Chondrocyte (in vitro differentiated cells): Measurements from ENCODE around the gene ECE1. TPM values are rescaled to one million over a fixed set of nuclear protein-coding genes. Genes with fewer than 3 reads are reported as not detected.

Source experiments
- DNase-seq: peaks from one replicate; pipeline ENCODE4 v3.0.0; 2021; ENCODE audit warnings: mixed read lengths, low spot score
- H3K27ac Mint-ChIP-seq: one replicate; pipeline ENCODE4 v1.8.0; 2021; ENCODE audit warnings: mild to moderate bottlenecking, moderate library complexity, mixed read lengths; ENCODE audit not compliant: unreplicated experiment
- H3K27me3 Mint-ChIP-seq: 2 replicates; pipeline ENCODE4 v1.8.0; 2021; ENCODE audit warnings: low read depth, mixed read lengths
- H3K36me3 Mint-ChIP-seq: 2 replicates; pipeline ENCODE4 v1.8.0; 2021; ENCODE audit warnings: low read depth, mixed read lengths
- H3K4me1 Mint-ChIP-seq: 2 replicates; pipeline ENCODE4 v1.8.0; 2021; ENCODE audit warnings: low read depth, mild to moderate bottlenecking, mixed read lengths
- H3K4me3 Mint-ChIP-seq: one replicate; pipeline ENCODE4 v1.8.0; 2021; ENCODE audit warnings: mild to moderate bottlenecking, moderate library complexity, mixed read lengths; ENCODE audit not compliant: unreplicated experiment
- H3K9me3 Mint-ChIP-seq: 2 replicates; pipeline ENCODE4 v1.8.0; 2021; ENCODE audit warnings: low read depth, mixed read lengths
- total RNA-seq: library from RNA; stranded (reverse); gene quantifications from 3 replicates; pipeline ENCODE4 v1.2.1, GENCODE V29; 2021
- TF ChIP-seq, protein P1 (sequence below): fragments of 200-600 bp; sonication (generic); IDR thresholded peaks from 2 replicates; pipeline ENCODE4 v1.5.0; 2021; ENCODE audit warnings: antibody characterized with exemption, mild to moderate bottlenecking, moderate library complexity

The ECE1 gene
- total RNA-seq, 1 donor from 2014 or later: 98.5 TPM

DNA sequence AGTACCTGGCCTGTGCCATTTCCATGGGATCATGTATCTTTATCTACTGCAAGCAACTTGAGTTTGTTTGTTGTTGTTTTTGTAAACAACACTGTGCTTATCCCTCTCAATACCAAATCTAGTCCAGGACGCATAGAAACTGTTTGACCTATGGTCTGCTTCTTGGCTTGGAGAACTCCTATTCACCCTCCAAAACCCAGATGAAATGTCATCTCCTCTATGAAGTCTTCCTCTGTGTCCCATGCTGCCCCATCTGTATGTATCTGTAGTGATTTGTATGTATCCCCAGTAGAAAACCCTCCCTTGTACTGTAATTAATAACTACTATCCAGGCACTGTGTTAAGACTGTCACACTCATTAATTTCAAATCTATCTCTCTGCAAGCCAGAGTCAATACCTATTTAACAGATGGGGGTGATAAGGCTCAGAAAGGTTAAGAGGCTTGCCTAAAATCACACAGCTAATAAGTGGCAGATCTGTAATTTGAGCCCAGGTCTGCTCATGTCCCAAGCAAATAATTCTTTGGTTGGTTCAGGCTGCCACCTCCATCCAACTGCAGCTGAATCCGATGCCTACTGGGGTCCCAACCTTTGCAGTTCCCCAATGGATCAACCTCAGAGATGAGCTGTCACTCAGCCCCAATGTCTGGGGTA is 24.6 kb upstream of the ECE1 start:
- peaks cover 71% of the 10 kb centered on the region for H3K4me1 Mint-ChIP-seq
- no peak overlapping the region for H3K4me3 Mint-ChIP-seq
- H3K27ac Mint-ChIP-seq: no peak overlapping the region
- no peaks in the 10 kb centered on the region for H3K9me3 Mint-ChIP-seq
- no peaks in the 10 kb centered on the region for H3K36me3 Mint-ChIP-seq
- TF ChIP-seq, protein P1, sequence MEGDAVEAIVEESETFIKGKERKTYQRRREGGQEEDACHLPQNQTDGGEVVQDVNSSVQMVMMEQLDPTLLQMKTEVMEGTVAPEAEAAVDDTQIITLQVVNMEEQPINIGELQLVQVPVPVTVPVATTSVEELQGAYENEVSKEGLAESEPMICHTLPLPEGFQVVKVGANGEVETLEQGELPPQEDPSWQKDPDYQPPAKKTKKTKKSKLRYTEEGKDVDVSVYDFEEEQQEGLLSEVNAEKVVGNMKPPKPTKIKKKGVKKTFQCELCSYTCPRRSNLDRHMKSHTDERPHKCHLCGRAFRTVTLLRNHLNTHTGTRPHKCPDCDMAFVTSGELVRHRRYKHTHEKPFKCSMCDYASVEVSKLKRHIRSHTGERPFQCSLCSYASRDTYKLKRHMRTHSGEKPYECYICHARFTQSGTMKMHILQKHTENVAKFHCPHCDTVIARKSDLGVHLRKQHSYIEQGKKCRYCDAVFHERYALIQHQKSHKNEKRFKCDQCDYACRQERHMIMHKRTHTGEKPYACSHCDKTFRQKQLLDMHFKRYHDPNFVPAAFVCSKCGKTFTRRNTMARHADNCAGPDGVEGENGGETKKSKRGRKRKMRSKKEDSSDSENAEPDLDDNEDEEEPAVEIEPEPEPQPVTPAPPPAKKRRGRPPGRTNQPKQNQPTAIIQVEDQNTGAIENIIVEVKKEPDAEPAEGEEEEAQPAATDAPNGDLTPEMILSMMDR: no peak
- no peak for DNase-seq
- H3K27me3 Mint-ChIP-seq: no peaks in the 10 kb centered on the region

DNA sequence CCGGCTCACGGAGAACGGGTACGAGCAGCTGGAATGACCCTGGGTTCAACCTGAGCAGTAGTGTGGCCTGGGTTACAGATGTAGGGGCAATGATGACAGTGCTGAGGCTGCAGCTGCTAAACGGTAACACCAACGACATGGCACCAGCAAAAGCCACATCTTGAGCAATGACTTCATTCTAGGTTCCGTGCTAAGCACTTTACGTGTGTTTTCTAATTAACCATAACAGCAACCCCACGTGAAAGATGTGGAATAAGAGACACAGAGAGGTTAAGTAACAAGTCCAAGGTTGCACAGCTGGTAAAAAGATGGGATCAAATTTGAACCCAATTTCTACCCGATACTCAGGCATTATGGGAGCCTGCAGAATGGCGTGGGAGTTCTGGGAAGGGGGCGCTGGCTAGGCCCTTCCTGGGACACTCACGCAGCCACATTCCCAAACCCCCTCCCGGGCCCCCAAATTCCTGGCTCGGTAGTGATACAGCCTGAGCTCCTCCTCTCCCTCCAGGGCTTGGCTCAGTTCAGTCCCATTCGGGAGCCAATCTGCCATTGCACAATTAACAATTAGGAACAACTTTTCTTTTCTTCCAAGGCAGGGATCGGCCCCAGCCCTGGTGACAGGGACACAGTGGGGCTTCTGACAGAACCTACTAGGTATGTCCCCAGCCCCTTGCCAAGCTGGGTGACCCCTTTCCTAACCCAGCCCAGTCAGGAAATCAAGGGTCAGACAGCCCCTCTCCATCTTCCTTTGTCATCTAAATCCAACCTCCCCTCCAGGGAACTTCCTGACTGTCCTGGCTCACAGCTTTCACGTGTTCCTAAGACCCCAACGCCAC is 23.8 kb upstream of the ECE1 start:
- H3K27ac Mint-ChIP-seq: no peak overlapping the region
- no peak for DNase-seq
- TF ChIP-seq, protein P1: no peak
- H3K9me3 Mint-ChIP-seq: no peaks in the 10 kb centered on the region
- H3K36me3 Mint-ChIP-seq: no peaks in the 10 kb centered on the region
- H3K4me1 Mint-ChIP-seq: peaks cover 71% of the 10 kb centered on the region
- H3K27me3 Mint-ChIP-seq: no peaks in the 10 kb centered on the region
- H3K4me3 Mint-ChIP-seq: no peak overlapping the region

DNA sequence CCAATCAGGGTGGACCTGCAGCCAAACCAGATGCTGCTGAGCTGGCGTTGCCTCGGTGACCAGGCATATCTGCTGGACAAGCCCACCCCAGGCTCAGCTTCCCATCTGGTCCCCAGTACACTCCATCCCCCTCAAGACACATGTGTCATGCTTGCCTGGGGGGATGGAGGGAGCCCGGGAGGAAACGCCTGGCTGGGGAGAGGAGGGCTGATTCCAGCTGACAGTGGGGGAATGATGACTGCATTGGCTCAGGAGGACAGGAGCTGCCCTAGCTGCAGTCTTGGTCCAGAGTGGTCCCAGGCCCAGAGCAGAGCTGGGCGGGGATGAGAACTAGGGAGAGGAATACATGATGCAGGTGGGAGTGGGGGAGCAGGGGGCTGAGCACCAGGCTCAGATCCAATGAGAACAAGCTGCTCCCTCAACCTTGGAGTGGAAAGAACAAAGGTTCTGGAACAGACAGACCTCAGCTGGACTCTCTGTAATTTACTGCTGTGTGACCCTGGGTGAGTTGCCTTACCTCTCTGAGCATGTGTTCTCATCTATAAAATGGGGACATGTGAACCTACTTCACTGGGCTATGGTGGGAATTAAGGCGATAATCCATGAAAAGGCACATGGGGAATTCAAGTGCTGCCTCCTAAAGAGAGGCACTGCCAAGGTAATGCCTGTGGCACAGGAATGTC is 23.1 kb upstream of the ECE1 start:
- DNase-seq: no peak
- H3K27ac Mint-ChIP-seq: no peak overlapping the region
- TF ChIP-seq, protein P1: no peak
- no peaks in the 10 kb centered on the region for H3K27me3 Mint-ChIP-seq
- H3K4me1 Mint-ChIP-seq: peaks cover 68% of the 10 kb centered on the region
- H3K36me3 Mint-ChIP-seq: no peaks in the 10 kb centered on the region
- no peak overlapping the region for H3K4me3 Mint-ChIP-seq
- no peaks in the 10 kb centered on the region for H3K9me3 Mint-ChIP-seq

DNA sequence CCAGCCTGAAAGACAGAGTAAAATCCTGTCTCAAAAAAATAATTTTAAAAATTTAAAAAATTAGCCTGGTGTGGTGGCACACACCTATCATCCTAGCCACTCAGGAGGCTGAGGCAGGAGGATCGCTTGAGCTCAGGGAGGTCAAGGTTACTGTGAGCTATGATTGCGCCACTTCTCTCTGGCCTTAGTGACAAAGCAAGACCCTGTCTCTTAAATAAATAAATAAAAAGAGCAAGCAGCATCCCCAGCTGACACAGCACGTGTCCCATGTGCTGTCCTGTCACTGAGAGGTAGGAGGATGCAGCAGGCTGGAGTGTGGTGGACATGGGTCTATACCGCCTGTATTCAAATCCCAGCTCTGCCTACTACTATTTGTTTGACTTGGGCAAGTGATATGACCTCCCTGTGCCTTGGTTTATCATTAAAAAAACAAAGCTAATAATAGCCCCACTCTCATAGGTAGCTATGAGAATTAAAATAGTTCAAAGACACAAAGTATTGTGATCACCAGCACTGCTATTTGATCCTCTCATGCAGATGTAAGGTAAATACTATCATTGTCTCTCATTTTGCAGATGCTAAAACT is 22.2 kb upstream of the ECE1 start:
- TF ChIP-seq, protein P1: no peak
- no peak overlapping the region for H3K27ac Mint-ChIP-seq
- H3K36me3 Mint-ChIP-seq: no peaks in the 10 kb centered on the region
- H3K9me3 Mint-ChIP-seq: no peaks in the 10 kb centered on the region
- H3K4me3 Mint-ChIP-seq: no peak overlapping the region
- H3K4me1 Mint-ChIP-seq: peaks cover 67% of the 10 kb centered on the region
- H3K27me3 Mint-ChIP-seq: no peaks in the 10 kb centered on the region
- no peak for DNase-seq

DNA sequence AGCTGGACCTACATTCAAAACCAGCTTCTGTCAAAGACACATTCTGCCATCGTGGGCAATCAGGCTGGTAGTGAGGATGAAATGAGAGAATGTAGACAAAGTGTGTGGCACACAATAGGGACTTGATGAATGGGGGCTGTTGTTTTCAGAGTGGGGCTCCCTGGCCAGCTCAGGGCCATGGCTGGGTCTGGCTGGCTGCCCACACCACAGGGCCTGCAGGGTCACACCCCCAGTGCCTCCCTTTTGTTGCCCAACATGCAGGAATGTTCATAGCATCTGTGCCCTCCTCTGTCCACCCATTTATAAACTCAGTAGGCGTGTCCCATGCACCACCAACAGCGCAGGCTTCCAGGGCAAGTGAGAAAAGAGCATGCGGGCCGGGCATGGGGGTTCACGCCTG is 20.8 kb upstream of the ECE1 start:
- Mint-ChIP-seq H3K4me1 (peaks cover 62% of the 10 kb centered on the region), H3K27ac (no peak overlapping the region), H3K4me3 (no peak overlapping the region), H3K36me3 (no peaks in the 10 kb centered on the region), H3K9me3 (no peaks in the 10 kb centered on the region), H3K27me3 (no peaks in the 10 kb centered on the region)
- TF ChIP-seq, protein P1: no peak
- DNase-seq: no peak
